Effector memory CD8-positive, alpha-beta T cell (primary cell): Measurements from ENCODE around the gene RHBDF2.
A peak's percentile ranks its signal among the peaks of the same experiment; 100 is the strongest.
"Not testable (repeated sequence)": the region's sequence is repeated elsewhere in the genome, so short reads cannot be mapped to it uniquely, and the experiment has no call there.

ENCODE experiments used
- ATAC-seq: fragments of 150-1000 bp; cut with Tn5 transposase; replicated peaks from 2 replicates; pipeline ENCODE4 v1.10.0; 2021; ENCODE audit warnings: mild to moderate bottlenecking, moderate library complexity
- DNase-seq, 3 experiments: peaks; one replicate each; pipeline ENCODE4 v3.0.0; 2021
- H3K27ac Mint-ChIP-seq, 2 donors: one replicate each; pipeline ENCODE4 v1.8.0; 2022; ENCODE audit warnings: mild to moderate bottlenecking in 2 of 2, mixed read lengths in 2 of 2, moderate library complexity in 2 of 2
- H3K27me3 Mint-ChIP-seq, 2 donors: one replicate each; pipeline ENCODE4 v1.8.0; 2022; ENCODE audit warnings: mixed read lengths in 2 of 2
- H3K36me3 Mint-ChIP-seq: one replicate; pipeline ENCODE4 v1.8.0; 2022; ENCODE audit warnings: mild to moderate bottlenecking, moderate library complexity, mixed read lengths; ENCODE audit not compliant: insufficient read depth
- H3K4me1 Mint-ChIP-seq, 2 donors: one replicate each; pipeline ENCODE4 v1.8.0; 2022; ENCODE audit warnings: low read depth in 2 of 2, mixed read lengths in 2 of 2
- H3K4me3 Mint-ChIP-seq, 2 donors: one replicate each; pipeline ENCODE4 v1.8.0; 2022; ENCODE audit warnings: mild to moderate bottlenecking in 2 of 2, mixed read lengths in 2 of 2, moderate library complexity in 2 of 2
- H3K9me3 Mint-ChIP-seq, 2 donors: one replicate each; pipeline ENCODE4 v1.8.0; 2022; ENCODE audit warnings: mixed read lengths in 2 of 2

The RHBDF2 gene

DNA sequence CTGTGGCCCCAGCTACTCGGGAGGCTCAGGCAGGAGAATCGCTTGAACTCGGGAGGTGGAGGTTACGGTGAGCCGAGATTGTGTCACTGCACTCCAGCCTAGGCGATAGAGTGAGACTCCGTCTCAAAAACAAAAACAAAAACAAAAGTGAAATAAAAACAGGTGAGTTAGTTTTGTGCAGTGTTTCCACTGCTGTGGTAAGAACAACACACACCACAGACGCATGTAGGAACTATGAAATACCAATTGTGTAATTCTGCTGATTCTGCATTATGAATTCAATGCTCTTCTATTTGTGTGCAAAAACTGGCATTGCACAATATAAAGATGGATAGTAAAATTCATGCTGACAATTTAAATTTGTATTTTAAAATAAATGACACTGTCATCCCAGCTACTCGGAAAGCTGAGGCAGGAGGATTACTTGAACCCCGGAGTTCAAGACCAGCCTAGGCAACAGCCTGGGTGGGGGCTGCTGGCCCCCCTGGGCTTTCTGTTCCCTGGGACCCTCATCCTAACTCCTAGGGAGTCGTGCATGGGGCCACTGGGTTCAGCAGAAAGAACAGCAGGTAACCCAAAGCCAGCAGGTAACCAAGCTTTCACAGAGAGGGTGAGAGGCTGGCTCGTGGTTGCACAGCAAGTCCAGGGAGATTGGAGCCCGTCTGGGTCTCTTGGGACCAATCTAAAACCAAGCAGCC, 10.6 kb upstream of the RHBDF2 start:
- Mint-ChIP-seq H3K27ac (peak overlapping the region; percentile 91 to 99), H3K4me1 (peaks cover 55 to 59% of the 10 kb centered on the region in 2 donors), H3K4me3 (peak overlapping the region; percentile 44 to 62), H3K9me3 (no peaks in the 10 kb centered on the region), H3K27me3 (no peaks in the 10 kb centered on the region), H3K36me3 (peaks cover 29% of the 10 kb centered on the region)
- ATAC-seq (no peak), DNase-seq (no peak)

DNA sequence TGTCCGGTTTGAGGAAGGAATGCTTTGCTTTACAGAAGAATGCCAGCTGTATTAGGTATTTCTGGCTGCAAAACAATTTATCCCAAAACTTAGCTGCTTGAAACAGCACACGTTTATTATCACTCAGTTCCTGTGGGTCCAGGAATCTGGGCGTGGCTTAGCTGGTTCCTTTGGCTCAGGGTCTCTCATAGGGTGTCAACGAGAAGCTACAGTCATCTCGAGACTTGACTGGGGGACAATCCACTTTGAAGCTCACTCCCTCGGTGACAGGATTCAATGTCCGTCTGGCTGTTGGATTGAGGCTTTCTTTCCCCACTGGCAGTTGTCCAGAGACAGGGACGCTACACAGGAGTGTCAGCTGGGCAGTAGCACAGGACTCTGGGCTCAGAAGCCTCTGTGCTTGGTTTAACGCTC, 9.6 kb upstream of the RHBDF2 start:
- Mint-ChIP-seq H3K9me3 (no peaks in the 10 kb centered on the region), H3K36me3 (peaks cover 21% of the 10 kb centered on the region), H3K4me1 (peaks cover 47 to 57% of the 10 kb centered on the region in 2 donors), H3K4me3 (peak overlapping the region; percentile 44 to 62), H3K27me3 (no peaks in the 10 kb centered on the region), H3K27ac (peak overlapping the region in 1 of 2 donors; percentile 91)
- DNase-seq (no peak), ATAC-seq (no peak)

GRCh38 chr17:76508472-76509063, 7.3 kb upstream of the RHBDF2 start:
- not testable (repeated sequence) for H3K27me3 Mint-ChIP-seq, H3K36me3 Mint-ChIP-seq, H3K9me3 Mint-ChIP-seq, H3K4me3 Mint-ChIP-seq, DNase-seq, ATAC-seq
- peak overlapping the region in 1 of 2 donors; percentile 84 for H3K27ac Mint-ChIP-seq
- peaks cover 30 to 38% of the 10 kb centered on the region in 2 donors for H3K4me1 Mint-ChIP-seq

DNA sequence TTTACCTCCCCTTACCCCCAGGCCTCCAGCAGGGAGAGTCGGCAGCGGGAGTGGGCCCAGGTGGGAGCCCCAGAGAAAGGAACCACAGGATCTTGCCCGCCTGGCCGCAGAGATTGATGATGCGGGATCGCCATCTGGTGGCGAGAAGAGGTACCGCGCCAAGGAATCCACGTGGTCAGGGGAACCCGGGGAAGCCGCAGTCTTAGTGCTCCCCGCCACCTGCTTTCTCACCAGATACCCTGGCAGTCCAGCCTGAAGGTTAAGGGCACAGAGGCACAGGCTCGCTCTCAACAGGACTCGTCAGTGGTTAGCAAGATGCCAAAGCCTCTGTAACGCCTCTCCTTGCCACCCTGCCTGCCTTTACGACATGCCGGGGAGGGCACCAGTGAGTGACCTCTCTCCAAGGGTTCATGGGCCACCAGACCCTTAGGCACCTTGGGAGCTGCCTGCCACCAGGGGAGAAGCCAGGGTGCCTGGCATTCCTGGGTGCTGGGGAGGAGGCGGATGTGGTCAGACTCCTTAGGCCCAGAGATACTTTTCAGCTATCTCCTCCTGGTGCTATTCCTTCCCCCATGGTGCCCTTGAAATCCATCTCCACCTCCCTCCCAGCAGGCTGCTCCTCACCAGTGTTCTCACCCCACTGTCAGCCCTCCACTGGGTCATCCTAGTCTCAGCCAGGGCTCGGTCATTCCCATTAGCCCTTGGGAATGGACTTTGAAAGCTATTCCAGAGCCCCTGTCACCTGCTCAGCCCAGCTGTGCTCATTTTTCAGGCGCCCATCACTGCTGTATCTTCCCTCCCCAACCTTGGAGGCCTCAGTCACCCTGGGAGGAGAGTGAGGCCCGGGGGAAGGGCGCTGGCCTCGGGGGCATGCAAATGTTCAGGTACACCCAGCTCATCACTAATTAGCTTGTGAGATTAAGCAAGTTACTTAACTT, 5.5 kb upstream of the RHBDF2 start:
- DNase-seq = peak; percentile 92 to 97 (median 95)
- no peaks in the 10 kb centered on the region for H3K9me3 Mint-ChIP-seq
- no peaks in the 10 kb centered on the region for H3K27me3 Mint-ChIP-seq
- no peak overlapping the region for H3K4me3 Mint-ChIP-seq
- peaks cover 6% of the 10 kb centered on the region for H3K36me3 Mint-ChIP-seq
- H3K27ac Mint-ChIP-seq = peak overlapping the region in 1 of 2 donors; percentile 41
- ATAC-seq = peak; percentile 88
- peaks cover 28 to 32% of the 10 kb centered on the region in 2 donors for H3K4me1 Mint-ChIP-seq

DNA sequence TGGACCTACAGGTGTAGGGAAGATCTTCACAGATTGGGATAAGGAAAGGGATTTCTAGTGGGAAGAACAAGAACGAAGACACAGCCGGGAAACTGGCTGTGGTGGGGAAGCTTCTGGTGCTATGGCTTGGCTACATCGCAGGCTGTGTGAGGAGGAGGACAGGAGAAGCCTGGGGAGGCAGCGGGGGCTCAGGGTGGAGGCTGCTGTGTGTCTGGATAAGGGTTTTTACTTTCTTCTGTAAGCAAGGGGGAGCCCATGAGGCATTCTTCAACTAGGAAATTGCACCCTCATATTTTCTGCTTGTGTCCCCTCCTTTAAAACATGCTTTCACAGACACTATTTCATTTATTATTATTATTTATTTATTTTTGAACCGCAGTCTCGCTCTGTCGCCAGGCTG, 2.9 kb upstream of the RHBDF2 start:
- Mint-ChIP-seq H3K4me3 (no peak overlapping the region), H3K27me3 (no peaks in the 10 kb centered on the region), H3K27ac (no peak overlapping the region)

GRCh38 chr17:76502341-76503211, 1.4 kb upstream of the RHBDF2 start:
- ATAC-seq = no peak
- Mint-ChIP-seq H3K27ac (peak overlapping the region; percentile 97 to 99), H3K27me3 (no peaks in the 10 kb centered on the region), H3K36me3 (peaks cover 24% of the 10 kb centered on the region), H3K9me3 (no peaks in the 10 kb centered on the region), H3K4me3 (peak overlapping the region in 1 of 2 donors; percentile 95), H3K4me1 (peaks cover 47 to 48% of the 10 kb centered on the region in 2 donors)
- DNase-seq = no peak

More for the DNA sequence above, 2.9 kb upstream of the RHBDF2 start:
- DNase-seq (no peak), ATAC-seq (no peak)
- peaks cover 34 to 38% of the 10 kb centered on the region in 2 donors for H3K4me1 Mint-ChIP-seq
- no peaks in the 10 kb centered on the region for H3K9me3 Mint-ChIP-seq
- H3K36me3 Mint-ChIP-seq = peaks cover 12% of the 10 kb centered on the region

- peaks cover 26% of the 10 kb centered on the region for H3K36me3 Mint-ChIP-seq
- H3K4me3 Mint-ChIP-seq = peak overlapping the region; percentile 85 to 95
- peak overlapping the region; percentile 97 to 99 for H3K27ac Mint-ChIP-seq
- DNase-seq = no peak
- no peaks in the 10 kb centered on the region for H3K9me3 Mint-ChIP-seq
- ATAC-seq = no peak
- H3K4me1 Mint-ChIP-seq = peaks cover 51 to 53% of the 10 kb centered on the region in 2 donors
- H3K27me3 Mint-ChIP-seq = no peaks in the 10 kb centered on the region
Measured at GRCh38 chr17:76501827-76502307, 644 bp upstream of the RHBDF2 start.

DNA sequence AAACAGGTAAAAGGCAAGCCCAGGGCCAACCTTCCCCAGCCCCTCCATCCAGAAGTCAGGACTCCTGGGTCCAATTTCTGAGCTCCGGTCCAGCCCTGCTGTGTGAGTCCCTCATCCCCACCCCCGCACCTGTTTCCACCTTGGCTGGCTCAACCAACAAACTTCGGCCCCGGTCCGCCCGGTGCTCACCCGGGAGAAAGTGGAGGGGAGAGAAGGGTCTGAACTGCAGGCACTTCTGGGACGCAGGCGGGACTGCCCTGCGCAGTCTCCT, 541 bp downstream of the RHBDF2 start:
- H3K4me3 Mint-ChIP-seq = peak overlapping the region; percentile 85 to 95
- peak overlapping the region; percentile 97 to 99 for H3K27ac Mint-ChIP-seq
- ATAC-seq = peak; percentile 15
- no peaks in the 10 kb centered on the region for H3K9me3 Mint-ChIP-seq
- no peak for DNase-seq
- H3K27me3 Mint-ChIP-seq = no peaks in the 10 kb centered on the region
- peaks cover 28% of the 10 kb centered on the region for H3K36me3 Mint-ChIP-seq
- H3K4me1 Mint-ChIP-seq = peaks cover 55 to 64% of the 10 kb centered on the region in 2 donors

- DNase-seq = no peak
- peaks cover 28% of the 10 kb centered on the region for H3K36me3 Mint-ChIP-seq
- no peak for ATAC-seq
- H3K27ac Mint-ChIP-seq = peak overlapping the region; percentile 97 to 99
- no peaks in the 10 kb centered on the region for H3K27me3 Mint-ChIP-seq
- H3K9me3 Mint-ChIP-seq = no peaks in the 10 kb centered on the region
- H3K4me1 Mint-ChIP-seq = peaks cover 60 to 64% of the 10 kb centered on the region in 2 donors
- H3K4me3 Mint-ChIP-seq = peak overlapping the region; percentile 85 to 95
Measured at GRCh38 chr17:76500074-76500746, 1.0 kb downstream of the RHBDF2 start.

GRCh38 chr17:76499267-76499667, 2.0 kb downstream of the RHBDF2 start:
- no peaks in the 10 kb centered on the region for H3K9me3 Mint-ChIP-seq
- peaks cover 28% of the 10 kb centered on the region for H3K36me3 Mint-ChIP-seq
- no peak for ATAC-seq
- peak overlapping the region; percentile 97 to 99 for H3K27ac Mint-ChIP-seq
- H3K27me3 Mint-ChIP-seq = no peaks in the 10 kb centered on the region
- peaks cover 66 to 69% of the 10 kb centered on the region in 2 donors for H3K4me1 Mint-ChIP-seq
- H3K4me3 Mint-ChIP-seq = peak overlapping the region; percentile 85 to 95
- DNase-seq = no peak

DNA sequence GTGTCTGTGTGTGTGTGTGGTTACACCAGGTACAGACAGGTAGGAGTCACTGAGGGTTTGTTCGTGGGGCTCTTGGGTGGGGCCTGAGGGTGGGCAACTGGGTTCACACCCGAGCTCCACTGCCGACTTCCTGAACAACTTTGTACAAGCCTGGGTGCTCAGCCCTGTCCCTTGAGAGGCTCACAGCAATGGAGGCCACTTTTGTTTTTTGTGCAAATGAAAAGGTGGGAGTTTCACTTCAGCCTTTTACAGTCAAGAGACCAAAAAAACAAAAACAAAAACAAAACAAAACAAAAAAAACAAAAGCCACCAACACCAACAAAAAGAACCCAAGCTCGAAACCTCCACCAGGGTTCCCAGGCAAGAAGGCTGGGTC, 2.4 kb downstream of the RHBDF2 start:
- ATAC-seq = peak; percentile 13
- peak overlapping the region; percentile 85 to 95 for H3K4me3 Mint-ChIP-seq

More for the DNA sequence above, 2.4 kb downstream of the RHBDF2 start:
- Mint-ChIP-seq H3K4me1 (peaks cover 69 to 73% of the 10 kb centered on the region in 2 donors), H3K36me3 (peaks cover 29% of the 10 kb centered on the region), H3K27ac (peak overlapping the region; percentile 97 to 99), H3K27me3 (no peaks in the 10 kb centered on the region), H3K9me3 (no peaks in the 10 kb centered on the region)
- DNase-seq = no peak
